GM10266 (cell line): Measurements from ENCODE around the gene PSD4.

Experiments used
- DNase-seq: peaks from one replicate; pipeline ENCODE4 v3.0.0; 2012; ENCODE audit errors: extremely low spot score
- TF ChIP-seq, protein P1 (sequence below): IDR thresholded peaks from 2 replicates; pipeline ENCODE4 v1.5.1; 2012; ENCODE audit warnings: mild to moderate bottlenecking, low read depth; ENCODE audit not compliant: control insufficient read depth, insufficient read depth; ENCODE audit errors: missing control alignments

The PSD4 gene

DNA sequence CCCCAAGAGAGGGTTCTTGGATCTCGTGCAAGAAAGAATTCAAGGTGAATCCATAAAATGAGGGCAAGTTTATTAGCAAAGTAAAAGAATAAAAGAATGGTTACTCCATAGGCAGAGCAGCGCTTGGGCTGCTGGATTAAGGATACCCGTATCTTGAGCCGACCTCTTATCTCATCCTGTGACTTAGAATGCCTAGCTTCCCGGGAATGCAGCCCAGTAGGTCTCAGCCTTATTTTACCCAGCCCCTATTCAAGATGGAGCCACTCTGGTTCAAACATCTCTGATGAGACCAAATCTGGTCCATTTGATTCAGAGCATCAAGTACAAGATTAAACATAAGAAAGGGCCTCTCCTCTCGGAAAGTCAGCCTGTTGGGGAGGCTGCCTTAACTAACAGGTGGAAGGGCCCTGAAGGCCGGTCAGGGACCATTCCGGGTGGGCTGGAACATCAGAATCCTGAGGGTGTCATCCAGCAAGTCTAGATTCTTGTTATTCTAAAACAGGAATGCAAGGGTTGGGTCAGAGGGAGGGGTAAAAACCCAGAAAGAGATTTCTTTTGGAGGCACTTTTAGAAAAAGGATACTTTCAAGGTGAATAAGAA, 5.8 kb downstream of the PSD4 start:
- no peak for DNase-seq
- TF ChIP-seq, protein P1, sequence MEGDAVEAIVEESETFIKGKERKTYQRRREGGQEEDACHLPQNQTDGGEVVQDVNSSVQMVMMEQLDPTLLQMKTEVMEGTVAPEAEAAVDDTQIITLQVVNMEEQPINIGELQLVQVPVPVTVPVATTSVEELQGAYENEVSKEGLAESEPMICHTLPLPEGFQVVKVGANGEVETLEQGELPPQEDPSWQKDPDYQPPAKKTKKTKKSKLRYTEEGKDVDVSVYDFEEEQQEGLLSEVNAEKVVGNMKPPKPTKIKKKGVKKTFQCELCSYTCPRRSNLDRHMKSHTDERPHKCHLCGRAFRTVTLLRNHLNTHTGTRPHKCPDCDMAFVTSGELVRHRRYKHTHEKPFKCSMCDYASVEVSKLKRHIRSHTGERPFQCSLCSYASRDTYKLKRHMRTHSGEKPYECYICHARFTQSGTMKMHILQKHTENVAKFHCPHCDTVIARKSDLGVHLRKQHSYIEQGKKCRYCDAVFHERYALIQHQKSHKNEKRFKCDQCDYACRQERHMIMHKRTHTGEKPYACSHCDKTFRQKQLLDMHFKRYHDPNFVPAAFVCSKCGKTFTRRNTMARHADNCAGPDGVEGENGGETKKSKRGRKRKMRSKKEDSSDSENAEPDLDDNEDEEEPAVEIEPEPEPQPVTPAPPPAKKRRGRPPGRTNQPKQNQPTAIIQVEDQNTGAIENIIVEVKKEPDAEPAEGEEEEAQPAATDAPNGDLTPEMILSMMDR = no peak

DNA sequence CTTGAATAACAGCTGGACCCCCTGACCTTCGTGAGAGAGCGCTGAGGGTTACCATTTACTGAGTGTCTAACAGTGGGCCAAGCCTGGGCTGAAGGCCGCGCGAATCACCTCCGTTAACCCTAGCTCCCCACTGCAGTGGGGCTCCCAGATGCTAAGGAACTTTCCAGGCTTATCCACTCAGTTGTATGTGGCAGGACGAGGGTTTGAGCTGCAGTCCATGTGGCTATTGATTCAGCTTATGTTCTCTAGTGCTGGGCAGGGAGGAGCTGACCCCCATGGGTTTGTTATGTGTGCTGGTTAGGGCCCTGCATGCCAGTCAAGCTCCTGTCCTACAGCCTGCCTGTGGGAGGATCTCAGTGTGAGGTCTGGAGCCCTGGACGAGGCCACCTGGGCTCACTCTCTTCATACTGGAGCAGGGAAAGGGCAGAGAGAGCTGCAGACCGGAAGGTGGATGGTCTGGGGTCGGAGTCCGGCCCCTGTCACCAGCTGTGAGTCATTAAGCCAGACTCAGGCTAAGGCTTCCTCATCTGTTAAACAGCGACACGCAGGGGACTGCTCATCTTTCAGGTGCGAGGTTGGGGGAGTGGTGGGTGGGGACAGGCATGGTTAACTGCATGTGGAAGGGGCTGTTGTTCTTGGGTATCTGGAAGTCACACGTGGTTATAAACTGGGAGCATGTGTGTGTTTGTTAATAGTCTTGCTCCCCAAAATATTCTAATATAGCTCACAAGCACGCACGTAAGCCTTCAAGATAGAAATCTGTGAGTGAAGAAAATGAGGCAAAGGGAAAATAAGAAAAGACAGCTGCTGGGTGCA, 6.6 kb downstream of the PSD4 start:
- DNase-seq = no peak
- TF ChIP-seq, protein P1 = no peak

DNA sequence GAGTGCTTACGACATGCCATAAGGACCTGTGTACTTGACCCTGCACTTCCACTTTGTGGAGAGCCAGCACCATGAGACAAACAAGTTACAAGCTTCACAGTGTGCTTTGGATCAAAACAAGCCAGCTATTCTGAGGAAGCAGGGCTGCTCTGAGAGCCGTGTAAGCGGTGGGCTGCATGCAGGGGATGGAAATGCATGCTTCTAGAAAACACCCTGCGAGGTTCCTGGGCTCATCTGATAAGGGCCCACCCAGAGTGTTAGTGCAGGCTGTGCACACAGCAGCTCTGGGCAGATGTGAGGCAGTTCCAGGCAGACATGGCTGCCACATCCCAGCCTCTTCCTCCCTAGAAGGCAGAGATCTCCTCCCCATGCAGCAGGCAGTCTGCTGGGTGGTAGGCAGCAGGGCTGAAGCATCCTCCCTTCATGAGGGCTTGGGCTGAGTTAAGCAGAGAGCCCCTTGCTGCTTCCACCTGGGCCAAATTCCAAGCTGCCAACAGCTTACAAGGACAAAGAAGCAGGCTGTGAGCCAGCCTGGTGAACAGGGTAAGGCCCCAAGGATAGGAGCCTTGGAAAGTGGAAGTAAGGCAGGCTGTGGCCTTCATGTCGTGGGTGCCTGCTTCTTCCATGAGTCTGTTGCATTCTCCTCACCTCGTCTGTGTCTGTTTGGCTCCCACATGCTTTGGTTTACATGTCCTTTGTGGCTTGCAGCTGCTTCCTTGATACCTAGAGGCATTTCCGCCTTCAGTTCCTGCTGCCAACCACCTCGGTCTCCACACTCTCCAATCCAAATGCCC, 7.7 kb downstream of the PSD4 start:
- DNase-seq = no peak
- TF ChIP-seq, protein P1 = no peak

DNA sequence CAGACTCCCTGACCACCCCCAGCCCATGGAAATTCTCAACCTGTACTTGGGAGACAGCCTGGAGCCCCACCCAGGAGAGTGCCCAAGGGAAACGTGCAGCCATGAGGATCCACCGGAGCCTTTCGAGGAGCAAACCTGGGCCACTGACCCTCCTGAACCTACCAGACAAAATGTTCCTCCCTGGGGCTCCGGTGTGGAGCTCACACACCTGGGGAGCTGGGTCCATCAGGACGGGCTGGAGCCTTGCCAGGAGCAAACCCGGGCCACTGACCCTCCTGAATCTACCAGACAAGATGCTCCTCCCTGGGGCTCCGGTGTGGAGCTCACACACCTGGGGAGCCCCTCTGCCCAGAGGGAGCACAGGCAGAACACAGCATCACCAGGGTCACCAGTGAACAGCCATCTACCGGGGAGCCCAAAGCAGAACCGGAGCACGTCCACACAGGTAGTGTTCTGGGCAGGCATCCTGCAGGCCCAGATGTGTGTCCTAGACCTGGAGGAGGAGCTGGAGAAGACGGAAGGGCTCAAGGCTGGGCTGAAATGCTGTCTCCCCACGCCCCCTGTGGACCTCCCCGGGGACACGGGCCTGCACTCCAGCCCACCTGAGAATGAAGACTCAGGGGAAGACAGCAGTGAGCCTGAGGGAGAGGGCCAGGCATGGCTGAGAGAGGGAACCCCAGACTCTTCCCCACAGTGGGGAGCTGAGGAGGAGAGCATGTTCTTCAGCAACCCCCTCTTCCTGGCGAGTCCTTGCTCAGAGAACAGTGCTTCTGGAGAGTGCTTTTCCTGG, 8.9 kb downstream of the PSD4 start:
- TF ChIP-seq, protein P1 = no peak
- DNase-seq = no peak

DNA sequence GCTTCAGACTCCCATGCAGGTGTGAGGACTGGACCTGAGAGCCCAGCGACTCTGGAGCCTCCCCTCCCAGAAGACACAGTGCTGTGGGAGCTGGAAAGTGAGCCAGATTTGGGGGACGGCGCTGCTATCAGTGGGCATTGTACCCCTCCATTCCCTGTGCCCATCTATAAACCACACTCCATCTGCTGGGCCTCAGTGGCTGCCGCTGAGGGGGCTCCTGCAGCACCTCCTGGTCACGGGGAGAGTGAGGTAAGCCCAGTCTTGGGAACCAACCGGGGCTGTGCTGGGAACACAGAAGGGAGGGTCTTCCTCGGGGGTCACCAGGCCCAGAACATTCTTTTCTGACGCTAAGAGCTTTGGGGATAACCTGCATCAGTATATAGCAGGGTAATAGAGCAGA, 9.5 kb downstream of the PSD4 start:
- DNase-seq = no peak
- TF ChIP-seq, protein P1 = no peak

DNA sequence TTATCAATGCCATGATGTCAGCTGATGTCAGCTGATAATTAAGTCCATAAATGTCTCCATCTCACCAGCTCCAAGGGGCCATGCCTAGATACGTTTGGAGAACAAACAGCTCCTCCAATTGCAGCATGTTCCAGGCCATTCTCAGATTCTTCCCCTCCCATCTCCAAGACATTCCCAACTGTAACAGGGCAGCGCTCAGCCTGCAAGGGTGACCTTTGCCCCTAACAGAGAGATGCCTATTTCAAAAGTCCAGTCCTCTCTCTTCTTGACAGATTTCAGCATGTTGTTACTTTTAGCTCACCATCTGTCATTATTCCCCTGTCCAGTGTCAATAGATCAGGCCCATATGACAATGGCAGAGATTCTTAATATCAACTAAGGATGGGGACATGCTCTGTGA, 9.9 kb downstream of the PSD4 start:
- TF ChIP-seq, protein P1 = no peak
- no peak for DNase-seq
